H4 (cell line): ENCODE measurements around the gene SKIC3. TPM values are rescaled to one million over a fixed set of nuclear protein-coding genes. Genes with fewer than 3 reads are reported as not detected.

Experiments used
- DNase-seq: peaks from one replicate; pipeline ENCODE4 v3.0.0-alpha.2; 2015; ENCODE audit warnings: low spot score
- total RNA-seq: library from RNA; depleted of rRNA; stranded (reverse); fragments of >200 nt; shearing (Covaris generic); gene quantifications from 2 replicates; pipeline ENCODE4 v1.2.3, GENCODE V29; 2014; rRNA removed

SKIC3 gene
- total RNA-seq, 1 experiment from 2014 or later, result 45.4 TPM

- DNase-seq, result no peak
Observed at GRCh38 chr5:95531491-95531890, 23.3 kb downstream of the SKIC3 start.

DNA sequence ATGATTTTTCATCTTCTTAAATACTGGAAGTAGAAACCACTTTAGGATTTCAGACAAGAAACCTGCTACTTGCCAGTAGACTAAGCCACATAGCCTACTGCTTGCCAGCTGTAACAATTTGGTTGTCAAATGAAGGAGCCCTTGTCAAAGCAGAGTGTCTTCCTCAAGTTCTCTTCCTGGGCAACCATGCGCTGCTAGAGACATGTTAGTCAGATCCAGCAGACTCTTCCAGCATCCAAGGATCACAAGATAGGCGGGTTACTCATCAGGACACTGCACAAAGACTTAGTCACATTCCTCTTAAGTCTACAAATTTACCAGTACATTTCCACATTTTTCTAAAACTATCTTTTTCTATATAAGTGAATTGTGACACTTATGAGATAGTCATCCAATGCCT, 24.4 kb downstream of the SKIC3 start:
- DNase-seq, result no peak

DNA sequence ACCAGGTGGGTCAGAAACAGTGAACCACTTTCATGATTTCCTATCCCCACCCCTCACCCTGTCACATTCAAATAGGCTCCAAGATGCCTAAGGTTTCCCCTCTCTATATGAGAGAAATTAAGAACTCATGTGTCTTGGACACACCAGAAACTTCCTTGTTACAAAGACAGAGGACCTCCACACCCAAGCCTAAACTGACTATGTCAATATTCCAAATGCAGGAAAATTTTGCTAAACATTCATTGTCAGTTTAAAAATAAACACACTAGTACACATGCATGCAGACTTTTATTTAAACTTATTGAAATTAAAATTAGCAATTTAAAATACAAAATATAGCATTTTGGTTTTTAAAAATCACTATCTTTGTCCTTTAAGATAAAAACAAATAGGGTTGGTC, 26.2 kb downstream of the SKIC3 start:
- DNase-seq, result no peak

DNA sequence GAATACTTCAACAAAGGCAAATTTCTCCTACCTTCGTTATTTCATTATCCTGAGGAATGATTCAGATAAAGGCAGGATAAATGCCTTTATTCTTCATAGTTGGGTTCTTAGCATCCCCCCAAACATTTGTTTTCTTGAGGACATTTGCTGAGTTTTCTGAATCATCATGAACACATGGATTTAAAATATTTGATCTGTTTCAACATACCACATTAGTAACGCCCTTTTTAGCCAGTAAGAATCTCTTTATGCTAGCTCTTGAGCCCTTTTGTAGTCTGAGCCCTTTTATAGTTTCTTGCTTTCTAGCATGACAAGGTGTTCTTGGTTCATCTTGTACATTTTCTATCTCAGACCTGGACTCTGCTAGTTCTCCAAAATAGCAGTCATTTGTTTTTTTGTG, 27.9 kb downstream of the SKIC3 start:
- DNase-seq, result no peak

DNA sequence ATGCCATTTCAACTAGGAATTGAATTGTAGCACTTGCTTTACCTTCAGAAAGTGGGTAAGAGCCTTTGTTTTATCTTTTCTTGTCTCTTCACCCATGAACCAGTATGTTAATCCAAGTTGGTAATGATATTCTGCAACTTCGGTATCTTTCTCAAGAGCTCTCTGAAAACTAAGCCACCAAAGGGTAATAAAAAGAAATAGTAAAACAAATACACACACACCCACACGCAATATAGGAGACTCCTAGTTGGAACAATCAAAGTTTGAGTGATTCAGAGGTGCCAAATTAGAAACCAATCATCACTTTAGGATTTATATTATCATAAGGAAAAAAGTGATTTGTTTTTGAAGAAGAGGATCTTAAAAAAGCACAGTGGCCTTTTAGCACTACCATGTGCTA, 30.4 kb downstream of the SKIC3 start:
- no peak for DNase-seq

DNA sequence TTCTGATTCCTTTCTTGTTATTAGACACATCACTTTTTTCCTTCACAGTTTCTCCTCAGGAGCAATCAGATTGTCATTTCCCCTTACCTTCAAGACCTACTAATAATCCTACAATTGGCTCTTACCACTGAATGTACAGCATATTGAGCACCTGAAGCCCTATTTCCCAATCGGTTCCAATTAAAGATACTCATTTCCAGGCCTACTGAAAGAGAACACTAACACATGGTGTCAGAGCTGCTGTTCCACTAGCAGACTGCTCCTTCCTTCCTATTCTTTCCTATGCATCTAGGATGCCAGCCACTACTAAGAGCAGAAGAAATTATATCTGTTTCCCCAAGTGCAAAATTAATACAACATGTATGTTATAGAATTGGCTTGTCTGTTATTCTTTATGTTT, 34.6 kb downstream of the SKIC3 start:
- no peak for DNase-seq

- no peak for DNase-seq
Observed at GRCh38 chr5:95519681-95520080, 35.1 kb downstream of the SKIC3 start.

DNA sequence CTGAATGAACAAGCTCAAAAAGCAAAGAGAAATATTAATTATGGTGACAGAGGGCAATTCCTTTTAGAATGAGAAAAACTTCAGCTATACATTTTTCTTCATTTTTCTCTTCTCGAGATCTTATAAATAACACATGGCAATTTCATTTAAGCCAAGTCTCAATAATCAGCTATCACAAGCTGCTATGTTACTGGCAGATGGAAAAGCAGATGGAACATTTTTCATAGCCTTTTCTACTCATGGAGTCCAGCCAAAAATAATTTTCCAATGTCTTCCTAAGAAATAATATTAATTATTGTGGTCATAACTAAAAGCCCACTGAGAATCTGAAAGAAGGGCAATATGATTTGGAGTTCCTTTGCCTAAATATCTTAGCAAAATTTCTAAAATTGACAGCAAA, 35.6 kb downstream of the SKIC3 start:
- DNase-seq, result no peak

DNA sequence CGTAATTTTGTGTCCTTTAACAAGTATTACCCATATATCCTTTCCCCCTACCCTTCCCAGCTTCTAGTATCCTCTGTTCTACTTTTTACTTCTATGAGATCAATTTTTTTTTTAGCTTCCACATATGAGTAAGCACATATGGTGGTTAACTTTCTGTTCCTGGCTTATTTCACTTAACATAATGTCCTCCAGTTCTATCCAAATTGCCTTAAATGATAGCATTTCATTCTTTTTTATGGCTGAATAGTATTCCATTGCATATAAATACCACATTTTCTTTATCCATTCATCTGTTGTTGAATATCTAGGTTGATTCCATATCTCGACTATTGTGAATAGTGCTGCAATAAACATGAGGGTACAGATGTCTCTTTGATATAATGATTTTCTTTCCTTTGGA, 36.4 kb downstream of the SKIC3 start:
- DNase-seq, result no peak

GRCh38 chr5:95511606-95512005, 43.2 kb downstream of the SKIC3 start:
- DNase-seq, result no peak

- no peak for DNase-seq
Observed at GRCh38 chr5:95508550-95508949, 46.2 kb downstream of the SKIC3 start.

Other genes starting within 250 kb of the SKIC3 start
- 0.23 TPM in 1 of 2 replicates, not detected in the other for gene FAM81B, start 163.6 kb downstream of the SKIC3 start, total RNA-seq
- gene ARSK, start 124 bp upstream of the SKIC3 start, total RNA-seq, result 9.2 and 10.2 TPM in 2 replicates
- gene GPR150, start 65.1 kb upstream of the SKIC3 start, total RNA-seq, result not detected in 2 replicates
- 1.5 and 2.2 TPM in 2 replicates for gene RFESD, start 91.8 kb upstream of the SKIC3 start, total RNA-seq
- gene SPATA9, start 128.0 kb upstream of the SKIC3 start, total RNA-seq, result 0.45 TPM in 1 of 2 replicates, not detected in the other
- gene RHOBTB3, start 176.4 kb upstream of the SKIC3 start, total RNA-seq, result 105 and 134 TPM in 2 replicates